Frontal cortex (tissue), 4 donors: ENCODE results near the gene TMUB2. TPM values are rescaled to one million over a fixed set of nuclear protein-coding genes. Genes with fewer than 3 reads are reported as not detected.

Experiments
- DNase-seq, 2 donors: peaks; one replicate each; pipeline ENCODE4 v3.0.0; 2012; ENCODE audit warnings: low spot score in 2 of 2
- FAIRE-seq: peaks from 2 replicates; lab custom pipeline; 2012; peaks lifted over from hg19 to GRCh38; lab: Jason Lieb, UNC
- total RNA-seq: library from RNA; depleted of rRNA; stranded (reverse); fragments of >200 nt; gene quantifications from one replicate; pipeline ENCODE4 v1.2.3, GENCODE V29; 2014
- donor health status: control.
- donor health status: control.
- donor health status: control.

Gene TMUB2
- total RNA-seq, 1 donor from 2014 or later = 22.0 TPM

DNA sequence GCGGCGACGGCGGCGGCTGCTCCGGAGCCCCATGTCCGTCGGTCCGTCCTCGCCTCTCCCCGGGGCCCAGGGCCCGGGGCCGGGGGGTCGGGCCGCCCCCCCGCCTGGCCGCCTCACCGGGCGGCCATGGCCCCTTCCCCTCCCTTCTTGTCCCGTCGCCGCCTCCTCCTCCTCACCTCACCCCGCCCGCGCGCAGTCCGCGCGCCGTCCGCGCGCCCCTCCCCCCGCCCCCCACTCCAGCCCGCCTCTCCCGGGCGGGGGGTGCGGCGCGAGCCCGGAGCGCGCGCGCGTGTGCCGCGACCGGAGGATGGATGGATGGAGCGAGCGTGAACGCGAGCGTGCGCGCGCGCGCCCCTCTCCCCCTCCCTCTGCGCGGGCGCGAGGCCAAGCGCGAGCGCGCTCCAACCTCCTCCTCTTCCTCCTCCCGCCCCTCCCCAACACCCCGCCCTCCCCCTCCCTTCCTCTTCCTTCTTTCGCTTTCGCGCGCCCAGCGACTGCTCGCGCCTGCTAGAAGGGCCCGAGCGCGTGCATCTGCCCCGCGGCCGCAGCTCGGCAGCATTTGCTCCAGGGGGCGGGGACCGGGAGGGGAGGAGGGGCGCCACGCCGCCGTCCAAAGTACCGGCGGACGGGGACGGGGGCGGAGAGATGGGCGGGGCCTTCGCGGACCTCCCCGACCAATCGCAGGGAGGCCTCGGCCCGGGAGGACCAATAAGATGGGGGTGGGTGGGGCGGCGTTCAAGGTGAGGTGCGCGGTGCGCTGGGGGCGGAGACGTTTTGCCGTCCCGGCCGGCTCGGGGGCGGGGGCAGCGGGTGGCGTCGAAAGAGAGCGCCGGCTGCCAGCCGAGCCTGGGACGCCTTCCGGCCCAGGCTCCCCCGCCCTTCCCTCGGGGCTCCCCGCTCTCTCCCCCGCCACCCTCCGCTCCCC is 13.0 kb downstream of the TMUB2 start, which contains the start of gene ATXN7L3:
Gene ATXN7L3 (minus strand): TSS at position 332 of the 925 bp plus-strand sequence. CDS start 1,814 bp downstream, outside the sequence.
- no peak for FAIRE-seq

DNA sequence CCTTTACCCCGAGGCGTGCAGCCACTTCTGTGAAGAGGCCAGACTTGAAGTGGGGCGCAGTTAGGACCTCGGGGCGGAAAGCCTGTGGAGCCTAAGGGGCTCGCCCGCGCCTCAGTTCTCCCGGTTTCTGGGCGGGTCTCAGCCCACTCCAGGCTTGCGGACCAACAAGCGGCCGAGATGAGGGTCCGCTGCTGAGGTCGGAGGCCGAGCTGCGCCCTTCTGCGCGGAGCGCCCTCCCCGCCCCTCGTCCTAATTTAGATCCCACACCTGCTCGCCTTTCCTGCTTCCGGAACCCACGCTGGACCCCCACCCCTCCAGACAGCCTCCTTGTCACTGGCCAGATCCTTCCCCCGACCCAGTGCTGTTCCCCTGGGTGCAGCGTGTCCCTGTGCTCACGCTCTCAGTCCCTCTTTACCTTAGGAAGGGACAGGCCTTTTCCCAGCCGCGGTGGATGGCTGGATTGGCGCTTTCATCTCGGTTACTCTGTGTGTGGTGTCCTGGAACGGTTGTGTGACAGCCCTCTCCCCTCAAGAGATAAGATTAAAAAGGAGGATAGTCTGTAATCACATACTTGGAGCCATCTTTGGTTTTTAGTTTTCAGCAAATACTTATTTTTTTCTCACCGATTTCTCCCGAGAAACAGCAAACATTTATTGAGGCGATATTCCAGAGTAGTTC is 13.8 kb downstream of the TMUB2 start:
- FAIRE-seq = no peak
- no peak for DNase-seq

More for the DNA sequence above, 13.0 kb downstream of the TMUB2 start, which contains the start of gene ATXN7L3:
- peak; percentile 99 for DNase-seq

DNA sequence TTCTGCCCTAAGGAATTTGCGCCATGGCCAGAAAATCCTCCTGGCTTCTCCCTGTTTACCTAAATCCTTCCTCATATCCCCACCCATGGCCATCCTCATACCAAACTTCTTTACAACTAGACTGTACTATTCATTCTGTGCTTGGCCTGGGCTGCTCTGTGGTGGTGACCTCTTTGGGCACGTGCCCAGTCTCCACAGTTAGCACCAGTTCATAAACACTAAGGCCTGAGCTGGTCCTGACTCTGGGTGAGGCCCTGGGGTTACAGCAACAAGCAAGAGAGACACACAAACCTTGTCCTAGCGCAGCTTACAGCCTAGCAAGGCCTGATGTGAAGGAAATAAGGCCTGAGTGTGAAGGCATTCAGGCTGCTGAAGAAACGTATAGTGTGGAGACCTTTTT is 16.0 kb downstream of the TMUB2 start:
- DNase-seq (no peak), FAIRE-seq (no peak)

DNA sequence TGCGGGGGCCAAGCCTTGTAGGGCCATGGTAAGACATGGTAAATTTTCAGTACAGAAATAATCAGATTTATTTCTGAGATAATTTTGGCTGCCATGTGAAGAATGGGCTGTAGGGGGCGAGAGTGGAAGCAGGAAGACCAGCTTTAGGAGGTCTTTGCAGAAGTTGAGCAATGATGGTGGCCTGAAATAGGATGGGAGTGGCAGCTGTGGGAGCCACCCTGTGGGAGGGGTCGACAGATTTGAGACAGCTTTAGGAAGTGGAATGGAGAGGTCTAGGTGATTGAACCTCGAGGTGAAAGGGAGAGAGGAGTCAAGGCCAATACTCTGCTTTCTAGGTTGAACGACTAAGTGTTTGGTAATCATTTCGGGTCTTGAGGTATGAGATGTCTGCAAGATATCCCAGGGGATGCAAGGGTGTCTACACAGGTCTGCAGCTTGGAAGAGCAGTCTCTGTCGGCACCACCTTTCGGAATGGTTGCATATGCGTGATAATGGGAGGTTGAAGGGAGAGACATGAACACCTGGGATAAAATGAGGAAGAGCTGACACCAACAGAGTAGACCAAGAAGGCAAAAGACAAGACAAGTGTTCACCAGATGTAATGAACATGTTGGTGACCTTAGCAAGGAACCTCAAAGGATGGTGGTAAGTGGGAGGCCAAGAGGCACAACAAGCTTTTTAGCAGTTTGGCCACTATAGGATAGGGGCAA is 17.1 kb downstream of the TMUB2 start:
- peak in 1 of 2 donors; percentile 57 for DNase-seq
- no peak for FAIRE-seq

DNA sequence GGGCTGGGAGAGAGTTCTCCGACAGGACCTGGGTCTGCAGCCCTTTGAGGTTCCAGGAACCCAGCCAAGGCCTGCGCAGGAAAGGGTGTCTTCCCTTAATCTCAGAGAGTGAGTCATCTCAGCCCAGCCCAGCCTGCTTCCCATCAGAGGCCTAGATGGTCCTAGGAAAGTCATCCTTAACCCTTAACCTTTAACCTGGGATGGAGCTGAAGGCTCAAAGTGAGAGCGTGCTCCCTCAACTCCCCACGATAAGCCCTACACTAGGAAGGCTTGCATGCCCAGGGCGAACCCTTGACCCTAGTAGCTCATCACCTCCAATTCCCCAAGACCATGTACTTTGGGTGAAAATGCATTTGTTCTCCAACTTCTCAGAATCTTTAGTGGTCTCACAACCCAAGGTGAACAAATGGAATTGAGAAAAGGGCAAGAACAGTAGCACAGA is 17.7 kb downstream of the TMUB2 start:
- no peak for DNase-seq
- no peak for FAIRE-seq

DNA sequence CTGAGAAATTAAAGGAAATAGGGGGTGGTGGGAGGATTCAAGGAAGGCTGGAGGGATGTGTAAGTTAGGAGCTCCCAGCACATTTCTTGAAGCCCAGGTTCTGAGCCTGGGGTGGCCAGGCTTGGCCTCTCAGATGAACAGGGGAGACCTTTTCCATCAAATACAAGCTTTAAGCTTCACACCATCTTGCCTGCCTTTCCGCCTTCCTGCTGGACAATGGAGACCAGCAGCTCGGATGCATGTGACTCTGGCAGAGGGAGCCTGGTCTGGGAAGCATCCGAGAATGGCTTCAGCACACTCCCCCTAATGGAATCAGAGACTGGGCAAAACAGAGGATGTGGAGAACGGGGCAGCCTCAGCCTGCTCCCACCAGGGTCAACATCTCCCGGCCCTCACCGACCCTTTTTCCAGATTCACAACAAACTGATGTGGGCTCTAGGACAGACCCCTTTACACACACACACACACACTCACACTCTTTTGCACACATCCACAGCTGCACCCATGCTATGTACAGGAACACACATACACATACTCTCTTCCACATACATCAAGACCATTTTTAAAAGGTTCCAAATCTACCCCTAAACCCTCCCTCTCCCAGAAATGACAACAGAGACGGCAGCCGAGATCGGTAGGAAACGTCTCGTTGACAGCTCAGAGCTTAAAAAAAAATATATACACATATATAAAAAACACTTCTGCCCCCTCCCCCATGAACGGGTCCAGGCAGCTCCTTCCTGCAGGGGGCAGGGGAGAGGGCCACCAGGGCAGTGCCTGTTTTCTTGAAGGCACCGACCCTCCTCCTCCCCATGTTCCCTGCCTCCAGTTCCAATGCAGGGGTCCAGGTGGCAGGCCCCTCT is 19.4 kb downstream of the TMUB2 start:
- DNase-seq (no peak), FAIRE-seq (no peak)

DNA sequence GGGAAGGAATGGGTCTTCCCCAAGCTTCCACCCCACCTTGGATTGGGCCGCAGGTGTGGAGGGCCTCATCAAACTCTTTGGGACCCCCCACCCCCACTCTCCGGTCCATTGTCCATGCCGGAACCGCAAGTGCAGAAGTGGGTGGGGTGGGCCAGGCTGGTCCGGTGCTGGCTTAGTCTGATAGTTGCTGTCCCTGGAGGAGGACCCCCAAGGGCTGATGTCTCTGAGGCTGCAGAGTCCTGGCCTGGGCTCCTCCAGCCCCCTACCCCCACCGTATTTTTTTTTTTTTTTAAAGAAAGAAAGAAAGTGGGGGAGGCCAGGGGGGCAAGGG is 20.0 kb downstream of the TMUB2 start:
- DNase-seq = no peak
- no peak for FAIRE-seq

DNA sequence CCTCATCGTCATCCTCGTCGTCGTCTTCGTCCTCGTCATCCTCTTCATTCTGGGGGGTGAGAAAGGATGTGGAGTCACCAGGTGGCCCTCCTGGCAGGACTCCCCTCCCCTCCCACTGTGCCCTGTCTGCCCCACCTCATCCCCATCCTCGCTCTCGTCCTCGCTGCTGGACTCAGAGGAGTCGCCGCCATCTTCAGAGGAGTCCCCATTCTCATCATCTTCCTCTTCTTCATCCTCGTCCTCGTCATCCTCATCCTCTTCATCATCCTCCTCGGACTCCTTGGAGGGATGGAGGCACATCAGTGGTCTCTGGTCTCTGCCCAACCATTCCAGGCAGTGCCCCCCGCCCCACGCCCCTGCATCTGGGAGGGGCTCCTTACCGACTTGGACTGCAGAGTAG is 20.5 kb downstream of the TMUB2 start:
- FAIRE-seq (no peak), DNase-seq (no peak)

DNA sequence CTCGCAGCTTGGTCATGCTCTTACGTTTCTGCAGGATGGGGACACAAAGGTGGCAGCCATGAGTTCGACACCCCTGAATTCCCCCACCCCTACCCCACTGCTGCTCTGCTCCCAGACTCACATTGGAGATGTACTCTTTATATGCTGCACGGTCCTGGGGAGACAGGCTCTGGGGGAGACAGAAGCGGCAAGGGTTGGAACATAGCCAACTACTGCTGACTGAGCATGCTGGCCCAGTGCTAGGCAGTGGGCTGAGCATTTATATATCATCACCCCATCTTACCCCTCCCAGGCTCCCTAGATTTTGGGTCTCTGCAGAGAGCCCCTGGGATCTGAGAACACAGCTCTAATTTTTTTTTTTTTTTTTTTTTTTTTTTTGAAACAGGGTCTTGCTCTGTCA is 21.0 kb downstream of the TMUB2 start:
- FAIRE-seq (no peak), DNase-seq (no peak)

DNA sequence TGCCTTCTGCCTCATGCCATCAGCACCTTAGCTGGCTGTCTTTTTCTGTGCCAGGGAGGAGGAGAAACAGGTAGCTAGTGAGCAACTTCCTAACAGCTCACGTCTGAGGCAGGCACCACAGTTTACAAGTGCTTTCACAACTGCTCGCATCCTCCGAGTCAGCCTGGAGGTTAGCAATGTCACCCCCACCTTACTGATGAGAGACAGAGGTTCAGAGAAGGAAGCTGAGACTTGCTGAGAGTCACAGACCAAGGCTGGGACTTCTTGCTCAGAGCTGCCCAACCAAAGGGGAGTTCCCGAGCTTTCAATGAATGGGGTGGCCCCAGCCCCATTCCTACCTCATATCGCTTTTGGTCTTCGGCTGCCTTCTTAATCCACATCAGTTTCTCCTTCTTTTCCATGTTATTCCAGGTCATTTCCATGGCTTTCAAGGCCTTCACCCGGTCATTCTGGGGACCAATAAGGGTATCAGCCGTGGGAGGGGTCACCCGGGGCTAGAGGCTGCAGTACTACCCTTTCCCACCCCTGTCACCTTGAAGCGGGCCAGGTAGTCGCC is 23.1 kb downstream of the TMUB2 start:
- FAIRE-seq = no peak
- DNase-seq = no peak

DNA sequence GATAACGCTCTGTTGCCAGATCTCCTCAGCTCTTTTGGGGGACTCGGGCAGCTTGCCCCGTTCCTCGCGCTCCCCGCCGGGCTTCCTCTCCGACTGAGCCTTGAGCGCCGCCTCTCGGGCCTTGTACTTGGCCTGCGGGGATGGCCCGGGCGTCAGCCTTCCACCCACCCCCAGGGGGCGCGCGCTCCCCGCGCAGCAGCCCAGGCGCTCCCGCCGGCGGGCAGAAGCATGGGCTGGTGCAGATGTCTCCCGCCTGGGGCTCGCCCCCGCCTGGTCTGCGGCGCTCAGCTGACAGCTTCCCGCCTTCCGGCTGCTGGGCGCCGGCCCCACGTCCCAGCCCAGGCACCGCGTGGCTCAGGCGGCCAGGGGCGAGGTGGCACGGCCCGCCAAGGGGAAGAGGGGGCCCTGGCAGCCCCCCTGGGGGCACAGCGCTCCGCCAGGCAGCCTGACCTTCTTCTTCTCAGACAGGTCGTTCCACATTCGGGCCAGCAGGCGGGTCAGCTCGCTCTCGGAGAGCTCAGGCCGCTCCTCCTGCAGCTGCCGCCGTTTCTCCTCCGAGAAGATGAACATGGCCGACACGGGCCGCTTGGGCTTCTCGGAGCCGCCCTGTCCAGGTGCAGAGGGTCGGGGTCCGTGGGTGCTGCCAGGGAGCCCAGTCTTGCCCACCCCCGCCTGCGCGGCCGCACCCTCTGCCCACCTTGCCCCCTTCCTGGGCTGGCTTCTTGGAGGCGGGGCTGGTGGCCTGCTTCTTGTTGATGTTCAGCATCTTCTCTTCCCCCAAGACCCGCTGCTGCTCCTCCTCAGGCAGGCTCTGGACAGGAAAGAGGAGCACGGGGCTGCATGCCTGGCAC is 23.8 kb downstream of the TMUB2 start:
- DNase-seq = peak; percentile 94 to 97
- no peak for FAIRE-seq

DNA sequence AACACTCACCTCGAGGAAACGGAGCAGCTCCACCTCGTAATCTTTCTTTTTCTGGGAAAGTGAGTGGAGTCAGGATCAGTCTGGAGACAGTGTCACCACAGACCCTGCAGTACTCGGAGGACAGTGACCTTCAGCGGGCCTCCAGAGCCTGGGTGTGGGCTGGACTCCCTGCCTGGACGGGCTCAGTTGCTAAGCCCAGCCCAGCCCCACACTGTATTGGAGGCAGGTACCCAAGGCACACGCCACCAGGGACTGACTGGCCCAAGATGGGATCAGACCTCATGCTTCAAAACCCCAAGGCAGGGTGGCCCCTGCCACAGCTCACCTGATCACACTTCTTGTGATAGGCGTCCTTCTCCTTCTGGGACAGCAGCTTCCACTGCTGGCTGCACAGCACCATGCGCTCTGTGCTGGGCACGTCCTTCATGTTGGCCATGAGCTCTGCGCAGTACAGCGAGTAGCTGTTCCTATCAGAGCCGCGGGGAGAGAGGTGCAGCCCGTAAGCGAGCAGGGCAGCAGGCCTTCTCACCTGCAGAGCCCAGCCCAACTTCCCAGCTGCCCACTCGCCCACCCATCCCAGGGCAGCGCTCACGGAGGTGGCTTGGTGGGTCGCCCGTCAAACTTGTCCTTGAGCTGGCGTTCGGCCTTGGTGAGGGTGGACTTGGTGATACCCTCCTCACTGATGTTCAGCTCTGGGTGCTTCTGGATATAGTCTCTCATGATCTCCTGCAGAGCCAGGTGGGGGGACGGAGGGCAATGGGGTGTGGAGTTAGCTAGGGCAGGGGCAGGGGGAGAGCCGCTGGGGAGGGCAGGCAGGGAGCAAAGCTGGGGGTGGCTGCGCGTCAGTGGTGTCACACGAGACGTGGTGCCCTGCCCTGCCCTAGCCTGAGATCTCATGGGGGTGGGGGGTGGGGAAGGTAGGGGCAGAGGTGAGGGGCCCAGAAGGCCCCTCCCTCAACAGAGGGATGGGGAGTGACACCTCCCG is 24.8 kb downstream of the TMUB2 start:
- DNase-seq = no peak
- FAIRE-seq = no peak

DNA sequence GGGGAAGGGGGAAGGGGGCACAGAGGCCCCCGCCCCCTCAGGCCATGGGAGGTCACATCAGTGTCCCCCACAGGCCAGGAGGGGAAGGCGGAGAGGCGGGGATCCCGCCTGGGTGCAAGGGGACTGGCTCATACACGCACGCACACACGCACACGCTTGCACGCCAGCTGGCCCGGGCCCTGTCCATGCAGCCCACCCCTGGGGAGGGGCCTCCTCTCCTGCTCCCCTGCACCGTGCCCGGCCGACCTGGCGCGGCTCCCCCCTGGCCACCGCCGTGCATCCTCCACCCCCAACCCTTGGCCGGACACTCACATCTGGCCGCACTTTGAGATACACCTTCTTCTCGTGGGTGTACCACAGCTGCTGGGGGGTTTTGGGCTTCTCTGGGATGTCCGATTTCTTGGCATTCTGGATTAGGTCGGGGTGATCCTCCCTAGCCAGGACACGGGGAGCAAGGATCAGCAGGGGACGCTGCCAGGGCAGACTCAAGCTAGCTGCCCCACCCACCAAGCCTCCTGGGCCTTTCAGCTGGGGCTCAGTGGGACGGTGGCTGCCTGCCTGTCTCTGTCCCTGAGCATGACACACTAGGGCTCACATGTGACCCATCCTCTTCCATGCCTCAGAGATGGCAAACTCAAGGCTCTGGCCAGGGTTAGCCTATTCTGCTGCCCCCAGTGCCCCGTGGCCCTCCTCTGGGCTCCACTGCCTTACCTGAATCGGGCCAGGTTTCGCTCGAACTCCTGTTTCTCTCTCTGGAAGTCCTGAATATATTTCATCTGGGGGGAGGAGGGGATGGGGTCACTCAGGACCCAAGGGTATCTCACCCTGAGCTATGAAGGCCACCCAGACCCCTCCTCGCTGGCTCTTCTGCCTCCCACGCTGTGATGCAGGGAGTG is 26.0 kb downstream of the TMUB2 start:
- no peak for FAIRE-seq
- no peak for DNase-seq

DNA sequence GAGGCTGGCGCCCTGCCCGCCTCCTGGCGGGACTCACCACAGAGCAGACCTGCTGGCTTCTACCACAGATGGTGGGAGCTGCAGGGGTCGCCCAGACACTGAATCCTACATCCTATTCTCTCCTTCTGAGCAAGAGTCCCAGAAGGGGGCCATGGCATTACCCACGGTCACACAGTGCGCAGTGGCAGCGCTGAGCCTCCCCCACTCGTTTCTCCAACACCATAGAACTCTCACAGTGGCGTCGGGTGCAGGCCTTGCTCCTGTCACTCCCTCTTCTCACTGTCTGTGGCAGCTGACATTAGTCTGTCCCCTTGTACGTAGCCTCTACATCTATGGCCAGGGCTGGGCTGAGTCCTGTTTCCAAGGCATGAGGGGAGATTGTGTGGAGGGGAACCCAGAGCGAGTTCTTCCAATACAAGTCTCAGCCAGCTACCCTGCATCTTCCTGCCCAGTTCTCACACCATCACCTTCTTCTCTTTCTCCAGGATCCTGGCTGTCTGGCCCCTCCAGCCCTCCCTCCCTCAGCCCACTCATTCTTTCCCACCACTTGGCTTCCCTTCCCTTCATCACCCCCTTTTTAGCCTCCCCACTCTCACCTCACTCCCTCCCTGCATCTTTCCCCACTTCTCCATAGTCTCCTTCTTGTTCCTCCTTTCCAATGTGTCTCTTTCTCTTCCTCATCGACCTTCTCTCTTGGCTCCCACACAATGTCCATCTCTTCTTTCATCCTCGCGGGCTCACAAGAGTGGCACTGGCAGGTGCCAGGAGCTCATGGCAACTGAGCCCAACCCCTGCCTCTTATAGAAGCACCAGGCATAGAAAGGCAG is 26.8 kb downstream of the TMUB2 start:
- FAIRE-seq (no peak), DNase-seq (no peak)

DNA sequence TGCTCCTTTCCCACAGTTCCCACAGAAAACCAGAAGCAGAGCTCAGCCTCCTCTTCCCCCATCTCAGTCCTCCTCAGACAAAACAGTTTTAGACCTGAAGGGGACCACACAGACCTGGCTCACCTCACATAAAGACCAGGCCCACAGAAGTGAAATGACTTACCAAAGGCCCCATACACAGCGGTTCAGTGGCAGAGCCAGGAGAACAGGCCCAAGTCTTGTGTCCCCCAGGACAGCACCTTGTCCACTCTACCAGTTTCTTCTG is 27.4 kb downstream of the TMUB2 start:
- DNase-seq (no peak), FAIRE-seq (no peak)

DNA sequence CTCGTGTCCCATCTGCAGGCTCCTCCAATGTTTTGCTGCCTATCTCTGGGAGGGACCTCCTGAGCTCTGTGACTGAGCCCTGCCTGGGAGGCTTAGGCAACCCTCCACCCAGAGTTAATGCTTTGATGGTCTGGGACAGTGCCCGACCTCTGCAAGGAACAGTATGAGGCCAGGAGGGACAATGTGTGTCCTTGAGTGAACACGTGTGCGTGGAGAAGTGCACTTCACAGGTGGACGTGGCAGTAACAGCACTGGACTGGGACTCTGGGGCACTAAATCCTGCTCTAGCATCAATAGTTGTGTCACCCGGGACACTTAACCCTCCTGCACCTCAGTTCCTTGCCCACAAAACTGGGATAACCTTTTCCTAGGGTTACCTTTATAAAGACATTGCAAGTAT is 28.1 kb downstream of the TMUB2 start:
- FAIRE-seq (no peak), DNase-seq (no peak)
